Left renal cortex interstitium (tissue), 4 donors: ENCODE data around the gene CAMK2N2. TPM values are rescaled to one million over a fixed set of nuclear protein-coding genes. Genes with fewer than 3 reads are reported as not detected.

Experiments used
- DNase-seq, 4 donors: peaks; one replicate each; pipeline ENCODE4 v3.0.0-alpha.2; 2013; ENCODE audit warnings: low read depth in 4 of 4, low spot score in 2 of 4, missing footprints in 1 of 4
- polyA plus RNA-seq, 4 donors: library from polyadenylated mRNA; unstranded; fragments of 120-200 nt; gene quantifications; one replicate each; pipeline ENCODE4 v1.2.1, GENCODE V29; 2013; ENCODE audit not compliant: insufficient read length in 4 of 4

The CAMK2N2 gene
- polyA plus RNA-seq, 4 donors, result 0.13 to 0.36 (median 0.22) TPM

DNA sequence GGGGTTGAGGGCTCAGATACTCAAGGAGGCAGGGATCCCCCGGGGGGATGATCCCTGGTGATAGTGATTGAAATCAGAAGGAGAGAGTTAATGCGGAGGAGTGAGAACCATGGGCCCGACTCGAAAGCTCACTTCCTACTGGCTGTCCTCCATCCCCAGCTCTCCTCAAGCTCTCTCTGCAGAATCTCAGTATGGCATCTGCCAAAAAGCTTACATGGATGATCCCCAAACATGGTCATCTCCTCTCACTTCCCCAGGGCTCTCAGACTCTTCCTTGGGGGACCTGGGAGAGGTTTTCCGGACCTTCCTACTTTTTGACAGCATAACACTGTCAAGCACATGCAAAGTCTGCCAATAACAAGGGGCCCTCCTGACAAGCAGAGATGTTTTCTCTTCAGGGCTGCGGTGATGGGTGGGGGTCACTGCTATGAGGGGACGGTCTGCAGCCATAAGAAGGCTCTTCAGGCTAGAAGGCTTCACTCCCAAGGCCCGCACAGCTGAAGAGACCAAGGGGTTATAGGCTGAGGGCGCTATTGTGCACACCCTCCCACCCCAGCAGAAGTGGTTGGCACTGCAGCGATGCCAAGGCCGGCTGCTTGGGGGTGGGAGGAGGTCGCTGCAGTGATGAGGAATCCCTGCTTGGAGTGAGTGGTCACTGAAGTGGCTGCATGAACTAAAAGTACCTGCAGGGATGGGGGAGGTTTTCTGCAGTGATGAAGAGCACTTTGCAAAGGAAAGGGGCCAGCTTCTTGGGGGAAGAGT, 32.8 kb downstream of the CAMK2N2 start:
- DNase-seq, result no peak

DNA sequence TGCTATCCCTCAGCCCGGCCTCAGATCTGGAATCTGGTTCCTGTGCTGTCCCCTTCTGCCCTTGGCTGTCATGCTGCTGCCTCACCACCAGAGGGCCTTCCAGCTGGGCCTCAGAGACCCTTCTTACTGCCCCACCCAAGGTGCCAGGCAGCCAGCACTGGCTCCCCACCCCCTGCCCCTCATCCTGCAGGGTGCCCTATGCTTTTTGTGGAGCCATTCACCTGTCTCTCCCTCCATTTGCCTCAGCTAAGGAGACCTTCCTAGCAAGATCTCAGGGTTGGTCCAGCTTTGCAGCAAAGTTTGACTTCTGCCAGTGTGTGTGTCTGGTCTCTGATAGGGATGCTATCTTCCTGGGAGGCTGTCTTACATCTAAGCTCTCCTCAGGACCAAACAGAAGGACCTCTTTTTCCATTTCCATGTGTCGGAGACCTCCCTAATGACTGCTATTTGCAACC, 33.8 kb downstream of the CAMK2N2 start:
- no peak for DNase-seq

DNA sequence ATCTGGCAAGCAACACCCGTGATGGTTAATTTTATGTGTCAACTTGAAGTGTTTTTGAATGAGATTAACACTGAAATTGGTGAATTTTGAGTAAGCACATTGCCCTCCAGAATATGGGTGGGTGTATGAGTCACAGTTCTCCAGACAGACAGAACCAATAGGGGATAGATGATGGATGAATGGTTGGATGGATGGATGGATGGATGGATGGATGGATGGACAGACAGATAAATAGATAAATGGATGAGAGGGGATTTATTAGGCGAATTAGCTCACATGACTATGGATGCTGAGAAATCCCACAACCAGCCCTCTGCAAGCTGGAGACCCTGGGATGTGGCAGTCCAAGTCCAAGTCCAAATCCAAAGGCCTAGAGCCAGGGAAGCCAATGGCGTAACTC, 37.4 kb downstream of the CAMK2N2 start:
- no peak for DNase-seq

DNA sequence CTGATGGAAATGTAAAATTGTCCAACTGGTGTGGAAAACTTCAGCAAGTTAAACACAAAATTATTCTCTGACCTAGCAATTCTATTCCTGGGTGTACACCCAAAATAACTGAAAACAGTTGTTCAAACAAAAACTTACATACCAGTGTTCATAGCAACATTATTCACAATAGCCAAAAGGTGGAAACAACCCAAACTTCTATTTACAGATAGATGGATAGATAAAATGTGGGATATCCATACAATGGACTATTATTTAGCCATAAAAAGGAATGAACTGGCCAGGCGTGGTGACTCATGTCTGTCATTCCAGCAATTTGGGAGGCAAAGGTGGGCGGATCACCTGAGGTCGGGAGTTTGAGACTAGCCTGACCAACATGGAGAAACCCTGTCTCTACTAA, 38.8 kb downstream of the CAMK2N2 start:
- no peak for DNase-seq

DNA sequence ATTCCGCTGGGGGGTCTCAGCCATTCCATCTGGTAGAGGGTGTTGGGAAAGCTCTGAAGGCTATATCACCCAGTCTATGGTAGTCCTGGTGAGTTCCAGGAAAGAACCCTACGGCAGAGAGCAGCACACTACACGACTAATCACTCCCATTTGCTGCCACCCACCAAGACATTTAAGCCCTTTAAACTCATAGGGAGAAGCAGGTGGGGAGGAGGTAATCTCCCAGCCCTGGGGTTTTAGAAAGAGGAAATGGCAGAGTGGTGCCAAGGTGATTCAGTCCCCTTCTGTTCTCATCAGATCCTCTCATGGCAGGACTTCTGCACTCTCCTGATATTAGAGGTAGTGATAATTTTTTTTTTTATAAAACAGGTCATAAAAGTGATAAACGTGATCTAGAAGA, 42.5 kb downstream of the CAMK2N2 start:
- DNase-seq, result no peak

DNA sequence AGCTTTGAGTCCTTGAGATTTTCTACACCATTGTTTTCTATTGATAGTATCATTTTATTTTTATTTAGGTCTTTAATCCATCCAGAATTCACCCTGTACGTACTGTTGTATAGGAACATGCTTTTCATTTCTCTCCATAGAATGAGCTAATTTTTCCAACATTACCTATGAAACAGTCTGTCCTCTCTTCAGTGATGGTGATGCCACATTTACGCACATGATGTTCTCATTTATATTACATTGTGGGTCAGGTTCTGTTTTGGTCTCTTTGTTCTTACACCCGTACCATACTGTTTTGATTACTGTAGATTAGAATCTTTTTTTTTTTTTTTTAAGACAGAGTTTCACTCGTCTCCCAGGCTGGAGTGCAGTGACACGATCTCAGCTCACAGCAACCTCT, 49.6 kb downstream of the CAMK2N2 start:
- no peak for DNase-seq

DNA sequence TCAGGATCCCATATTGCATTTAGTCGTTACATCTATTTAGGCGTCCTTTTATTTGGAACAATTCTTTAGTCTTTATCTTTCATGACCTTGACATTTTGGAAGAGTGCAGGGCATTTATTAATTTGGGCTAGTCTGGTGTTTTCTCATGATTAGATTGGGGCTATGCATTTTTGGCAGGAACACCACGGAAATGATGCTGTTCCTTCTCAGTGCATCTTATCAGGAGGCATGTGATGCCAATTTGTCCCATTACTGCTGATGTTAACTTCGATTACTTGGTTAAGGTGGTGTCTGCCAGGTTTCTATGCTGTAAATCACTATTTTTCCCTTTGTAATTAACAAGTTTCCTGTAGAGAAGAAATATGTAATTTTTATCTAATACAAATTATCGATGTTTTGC, 50.1 kb downstream of the CAMK2N2 start:
- DNase-seq, result no peak

Other genes with a start within 250 kb of the CAMK2N2 start
- 10 to 100 TPM; 36.9 to 75.1 (median 60.8) TPM for gene ABCC5, start 243.7 kb downstream of the CAMK2N2 start, polyA plus RNA-seq
- not detected for gene HTR3D, start 229.8 kb downstream of the CAMK2N2 start, polyA plus RNA-seq
- gene HTR3C, start 208.5 kb downstream of the CAMK2N2 start, polyA plus RNA-seq, result not detected
- not detected for gene HTR3E, start 164.5 kb downstream of the CAMK2N2 start, polyA plus RNA-seq
- 10 to 100 TPM; 42.7 to 57.6 (median 52.9) TPM for gene EIF2B5, start 126.2 kb downstream of the CAMK2N2 start, polyA plus RNA-seq
- 100 to 1,000 TPM in 1 of 4 donors, 10 to 100 TPM in 3; 61.3 to 108 (median 82.1) TPM for gene DVL3, start 106.2 kb downstream of the CAMK2N2 start, polyA plus RNA-seq
- 100 to 1,000 TPM; 337 to 397 (median 345) TPM for gene AP2M1, start 86.7 kb downstream of the CAMK2N2 start, polyA plus RNA-seq
- 10 to 100 TPM; 52.0 to 70.9 (median 65.5) TPM for gene ABCF3, start 75.4 kb downstream of the CAMK2N2 start, polyA plus RNA-seq
- gene VWA5B2, start 32.0 kb downstream of the CAMK2N2 start, polyA plus RNA-seq, result 1 to 10 TPM; 1.8 to 2.8 (median 2.2) TPM
- 10 to 100 TPM; 29.1 to 40.4 (median 34.3) TPM for gene ALG3, start 12.6 kb downstream of the CAMK2N2 start, polyA plus RNA-seq
- gene EEF1AKMT4, start 11.9 kb downstream of the CAMK2N2 start, polyA plus RNA-seq, result 1 to 10 TPM; 2.3 to 3.8 (median 2.8) TPM
- under 1 TPM in 2 of 4 donors, not detected in 2; 0.08 to 0.14 TPM for gene ECE2, start 14.5 kb upstream of the CAMK2N2 start, polyA plus RNA-seq
- 100 to 1,000 TPM; 211 to 228 (median 220) TPM for gene PSMD2, start 37.7 kb upstream of the CAMK2N2 start, polyA plus RNA-seq
- 100 to 1,000 TPM; 161 to 227 (median 197) TPM for gene EIF4G1, start 53.1 kb upstream of the CAMK2N2 start, polyA plus RNA-seq
- 10 to 100 TPM in 3 of 4 donors, 1 to 10 TPM in 1; 9.7 to 15.8 (median 13.0) TPM for gene FAM131A, start 76.0 kb upstream of the CAMK2N2 start, polyA plus RNA-seq
- 10 to 100 TPM; 10.2 to 16.3 (median 13.3) TPM for gene CLCN2, start 100.1 kb upstream of the CAMK2N2 start, polyA plus RNA-seq
- gene POLR2H, start 100.2 kb upstream of the CAMK2N2 start, polyA plus RNA-seq, result 100 to 1,000 TPM in 2 of 4 donors, 10 to 100 TPM in 2; 81.9 to 120 (median 101) TPM
- gene THPO, start 116.7 kb upstream of the CAMK2N2 start, polyA plus RNA-seq, result 1 to 10 TPM; 2.0 to 2.7 (median 2.5) TPM
- 10 to 100 TPM; 12.8 to 17.3 (median 14.1) TPM for gene CHRD, start 118.5 kb upstream of the CAMK2N2 start, polyA plus RNA-seq